Sigmoid colon (tissue), 7 donors: ENCODE results near the gene RYK. TPM values are rescaled to one million over a fixed set of nuclear protein-coding genes. Genes with fewer than 3 reads are reported as not detected.
A peak's percentile ranks its signal among the peaks of the same experiment; 100 is the strongest.

ENCODE experiments used
- DNase-seq: peaks from one replicate; pipeline ENCODE4 v3.0.0-alpha.2; 2019
- H3K27ac ChIP-seq, 4 donors: fragments of 200-600 bp; sonication (generic); one replicate each; pipeline ENCODE4 v1.5.1; 2016 to 2019; ENCODE audit warnings: mild to moderate bottlenecking in 1 of 4
- H3K27me3 ChIP-seq, 3 donors: fragments of 200-600 bp; sonication (generic); one replicate each; pipeline ENCODE4 v1.5.1; 2019; ENCODE audit warnings: mild to moderate bottlenecking in 1 of 3
- H3K36me3 ChIP-seq, 4 donors: fragments of 200-600 bp; sonication (generic); one replicate each; pipeline ENCODE4 v1.5.1; 2016 to 2019
- H3K4me1 ChIP-seq, 4 donors: fragments of 200-600 bp; sonication (generic); one replicate each; pipeline ENCODE4 v1.5.1; 2017 to 2019
- H3K4me3 ChIP-seq, 4 donors: fragments of 200-600 bp; sonication (generic); one replicate each; pipeline ENCODE4 v1.5.1; 2017 to 2019; ENCODE audit warnings: mild to moderate bottlenecking in 2 of 4, moderate library complexity in 1 of 4
- H3K9me3 ChIP-seq, 4 donors: fragments of 200-600 bp in 3 of 4; sonication (generic) in 3 of 4; one replicate each; pipeline versions ENCODE4 v1.5.1 to v1.6.1; 2013 to 2019
- CTCF ChIP-seq, 4 experiments: fragments of 450-650 bp in 3 of 4; fragments of 200-600 bp in 1 of 4; IDR thresholded peaks; one replicate each; pipeline ENCODE4 v1.5.1; 2016 to 2019; ENCODE audit warnings: antibody characterized with exemption in 4 of 4, mild to moderate bottlenecking in 3 of 4, moderate library complexity in 2 of 4
- EP300 ChIP-seq, 4 donors: sonication (generic); formaldehyde crosslinking; IDR thresholded peaks; one replicate each; pipeline ENCODE4 v1.6.1; 2017; ENCODE audit warnings: antibody characterized with exemption in 4 of 4
- POLR2A ChIP-seq, 2 donors: fragments of 450-650 bp; IDR thresholded peaks; one replicate each; pipeline ENCODE4 v1.6.1; 2016; ENCODE audit warnings: antibody characterized with exemption in 2 of 2, mild to moderate bottlenecking in 2 of 2, moderate library complexity in 2 of 2
- POLR2AphosphoS5 ChIP-seq, 4 donors: sonication (generic); formaldehyde crosslinking; IDR thresholded peaks; one replicate each; pipeline ENCODE4 v1.6.1; 2017; ENCODE audit warnings: antibody characterized with exemption in 4 of 4
- WGBS, 2 donors: extraction: QIAGEN DNeasy Blood & Tissue Kit; methylation state at CpG; one replicate each; pipeline ENCODE4 v1.1.7; 2013; 5-methylcytosine and 5-hydroxymethylcytosine counted together
- intact Hi-C: fragments of 100-400 bp; cut with DNase I; formaldehyde crosslinking; loops from one replicate; pipeline ENCODE4 v1.15.1; 2023
- polyA plus RNA-seq, 3 donors: library from polyadenylated mRNA; stranded (reverse); fragments of 200-250 nt; gene quantifications; one replicate each; pipeline ENCODE4 v1.2.3, GENCODE V29; 2013
- total RNA-seq, 4 donors: library from RNA; depleted of rRNA; stranded (reverse); fragments of >200 nt; gene quantifications; one replicate each; pipeline ENCODE4 v1.1.0, GENCODE V29; 2016
- donor health status: healthy with polysubstance abuse.
- donor health status: Bipolar disorder and iron deficiency.
- donor health status: healthy.

Gene RYK
- total RNA-seq (100 to 1,000 TPM in 2 of 4 donors, 10 to 100 TPM in 2; 92.2 to 148 (median 102) TPM), polyA plus RNA-seq (10 to 100 TPM; 12.7 to 23.1 (median 21.0) TPM)

GRCh38 chr3:134250717-134251220 lies at the start of gene RYK:
Gene RYK (minus strand): TSS chr3:134250859. CDS start chr3:134250654, 205 bp downstream.
- Histone ChIP-seq H3K27ac (peak within 1 kb of the TSS; percentile 83 to 95 (median 93)), H3K4me3 (peak within 1 kb of the TSS; percentile 67 to 93 (median 83)), H3K4me1 (peaks cover 0 to 51% (median 36%) of the 10 kb centered on the region in 4 donors), H3K36me3 (no peaks in the 10 kb centered on the region), H3K27me3 (no peaks in the 10 kb centered on the region), H3K9me3 (no peaks in the 10 kb centered on the region)
- intact Hi-C loops = loop anchor here (2.0 to 5.0 kb wide), 2 partner anchors 38 to 40 kb away; no protein-coding TSS in a partner anchor
- TF ChIP-seq POLR2A (IDR thresholded peaks at IDR 0.05) (peak; percentile 37 to 48), EP300 (IDR thresholded peaks at IDR 0.05) (no peak), POLR2AphosphoS5 (IDR thresholded peaks at IDR 0.05) (peak; percentile 49 to 79 (median 68))
- DNase-seq = peak; percentile 84
- 0% methylated on average over 59 of the region's 59 CpGs for WGBS, 2 donors

DNA sequence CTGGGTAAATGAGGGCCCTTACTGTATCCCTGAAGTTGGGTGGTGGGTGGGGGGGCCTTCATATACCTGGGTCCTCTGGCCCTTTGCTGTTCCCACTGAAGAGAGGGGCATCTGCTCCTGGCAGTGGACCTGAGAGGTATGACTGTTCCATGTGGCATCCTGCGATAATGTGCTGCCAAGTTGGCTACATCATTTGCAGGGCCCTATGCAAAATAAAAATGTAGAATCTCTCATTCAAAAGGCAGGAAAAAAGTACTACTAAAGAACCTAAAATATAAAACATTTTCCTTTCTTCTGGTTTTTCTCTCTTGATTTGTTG lies 49.2 kb upstream of the RYK start:
- 96 to 100% methylated on average over 1 of the region's 1 CpG for WGBS, 2 donors
- no peak for DNase-seq
- TF ChIP-seq POLR2AphosphoS5 (IDR thresholded peaks at IDR 0.05) = no peak
- TF ChIP-seq EP300 (IDR thresholded peaks at IDR 0.05) = no peak
- no peak for TF ChIP-seq CTCF (IDR thresholded peaks at IDR 0.05)
- no peak for TF ChIP-seq POLR2A (IDR thresholded peaks at IDR 0.05)
- intact Hi-C loops = loop anchor here (1.0 kb wide), 1 partner anchor 87 kb away; no protein-coding TSS in a partner anchor
- Histone ChIP-seq H3K4me3 (no peak overlapping the region), H3K4me1 (peaks cover 0 to 4% (median 0%) of the 10 kb centered on the region in 4 donors), H3K27ac (no peak overlapping the region), H3K27me3 (no peaks in the 10 kb centered on the region), H3K9me3 (no peaks in the 10 kb centered on the region), H3K36me3 (no peaks in the 10 kb centered on the region)

DNA sequence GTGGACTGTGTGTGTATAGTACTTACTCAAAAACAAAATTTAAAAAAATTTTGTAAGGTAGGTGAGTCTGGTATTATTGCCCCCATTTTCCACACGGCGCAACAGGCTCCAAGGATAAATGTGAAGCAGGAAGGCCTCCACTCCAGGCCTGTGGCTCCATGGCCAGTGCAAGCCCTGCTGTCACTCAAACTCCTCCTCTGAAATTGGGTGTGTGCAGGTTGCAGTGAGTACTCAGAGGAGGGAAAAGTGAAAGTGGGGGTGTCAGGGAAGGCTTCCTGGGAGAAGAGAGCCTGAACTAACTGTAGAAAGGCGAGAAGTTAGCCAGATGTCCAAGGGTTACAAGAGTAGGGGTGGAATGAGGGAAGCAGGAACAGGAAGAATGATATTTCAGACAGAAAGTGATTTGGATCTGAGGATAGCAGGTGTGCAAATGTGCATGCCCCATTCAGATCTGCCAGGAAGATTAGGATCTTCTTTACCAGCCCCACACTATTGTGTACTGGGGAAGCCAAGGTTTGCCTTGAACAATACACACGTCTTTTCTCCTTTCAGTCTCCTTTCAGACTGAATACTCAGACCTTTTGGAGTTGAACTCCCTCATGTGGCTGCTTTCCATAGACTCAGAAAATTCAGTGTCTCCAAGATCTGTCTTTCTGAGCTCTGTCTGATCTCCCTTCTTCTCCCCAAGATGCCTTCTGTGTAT lies 48.7 kb upstream of the RYK start:
- Histone ChIP-seq H3K27me3 (no peaks in the 10 kb centered on the region), H3K4me1 (peaks cover 0 to 4% (median 0%) of the 10 kb centered on the region in 4 donors), H3K27ac (peak overlapping the region in 1 of 4 donors; percentile 25), H3K4me3 (no peak overlapping the region), H3K9me3 (no peaks in the 10 kb centered on the region), H3K36me3 (no peaks in the 10 kb centered on the region)
- 52 to 68% methylated on average over 4 of the region's 4 CpGs for WGBS, 2 donors
- no peak for DNase-seq
- TF ChIP-seq EP300 (IDR thresholded peaks at IDR 0.05) (no peak), CTCF (IDR thresholded peaks at IDR 0.05) (peak in 3 of 4 experiments; percentile 39 to 48 (median 43))
- intact Hi-C loops = loop anchor here (1.0 kb wide), 1 partner anchor 86 kb away; no protein-coding TSS in a partner anchor

GRCh38 chr3:134298249-134298648 lies 47.6 kb upstream of the RYK start:
- no peak overlapping the region for H3K27ac ChIP-seq
- H3K4me3 ChIP-seq = no peak overlapping the region
- no peaks in the 10 kb centered on the region for H3K9me3 ChIP-seq
- no peaks in the 10 kb centered on the region for H3K36me3 ChIP-seq
- no peak for DNase-seq
- no peaks in the 10 kb centered on the region for H3K27me3 ChIP-seq
- WGBS, 2 donors = 89 to 93% methylated on average over 2 of the region's 2 CpGs
- H3K4me1 ChIP-seq = peaks cover 0 to 4% (median 0%) of the 10 kb centered on the region in 4 donors
- intact Hi-C loops = no loop called here
- TF ChIP-seq POLR2AphosphoS5 (IDR thresholded peaks at IDR 0.05) = no peak
- TF ChIP-seq EP300 (IDR thresholded peaks at IDR 0.05) = no peak
- TF ChIP-seq POLR2A (IDR thresholded peaks at IDR 0.05) = no peak
- no peak for TF ChIP-seq CTCF (IDR thresholded peaks at IDR 0.05)

DNA sequence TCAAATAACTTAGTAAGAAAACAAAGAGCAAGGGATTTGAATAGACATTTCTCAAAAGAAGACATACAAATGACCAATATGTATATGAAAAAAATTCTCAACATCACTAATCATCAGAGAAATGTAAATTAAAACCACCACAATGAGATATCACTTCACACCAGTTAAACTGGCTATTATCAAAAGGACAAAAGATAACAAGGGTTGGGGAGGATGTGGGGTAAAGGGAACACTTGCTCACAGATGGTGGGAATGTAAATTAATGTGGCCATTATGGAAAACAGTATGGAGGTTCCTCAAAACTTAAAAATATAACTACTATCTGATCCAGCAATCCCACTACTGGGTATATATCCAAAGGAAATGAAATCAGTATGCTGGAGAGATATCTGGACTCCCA lies 46.0 kb upstream of the RYK start:
- intact Hi-C loops = no loop called here
- no peak for TF ChIP-seq EP300 (IDR thresholded peaks at IDR 0.05)
- no peak for TF ChIP-seq POLR2A (IDR thresholded peaks at IDR 0.05)
- no peak for TF ChIP-seq CTCF (IDR thresholded peaks at IDR 0.05)
- TF ChIP-seq POLR2AphosphoS5 (IDR thresholded peaks at IDR 0.05) = no peak
- no peaks in the 10 kb centered on the region for H3K36me3 ChIP-seq
- H3K27ac ChIP-seq = no peak overlapping the region
- no peaks in the 10 kb centered on the region for H3K9me3 ChIP-seq
- no peak overlapping the region for H3K4me3 ChIP-seq
- no peak for DNase-seq
- no peaks in the 10 kb centered on the region for H3K27me3 ChIP-seq
- H3K4me1 ChIP-seq = peaks cover 0 to 6% (median 2%) of the 10 kb centered on the region in 4 donors
